ENCODE measurements around the gene PCP4L1.
"Not testable (repeated sequence)": the region's sequence is repeated elsewhere in the genome, so short reads cannot be mapped to it uniquely, and the experiment has no call there.

Gene PCP4L1

DNA sequence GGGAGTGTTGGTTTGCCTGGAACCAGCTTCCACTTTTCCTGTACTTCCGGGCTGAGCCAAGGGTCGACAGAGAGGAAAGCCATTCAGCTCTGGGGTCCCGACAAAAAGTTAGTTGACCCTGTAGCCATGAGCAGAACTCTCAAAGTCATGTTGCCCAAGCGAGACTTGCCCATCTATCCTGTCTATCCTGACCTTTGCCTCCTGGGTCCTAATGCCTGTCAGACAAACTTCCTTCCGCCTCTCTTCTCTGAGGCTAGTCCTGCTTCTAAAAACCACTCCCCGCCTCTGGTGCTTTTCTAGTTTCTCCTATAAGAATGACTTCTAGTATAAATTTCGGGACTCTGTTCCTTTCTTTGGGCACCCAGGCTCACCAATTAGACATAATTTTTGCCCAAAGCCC lies 7.7 kb upstream of the PCP4L1 start:
- H3K27ac ChIP-seq, result no peak overlapping the region
- TF ChIP-seq ZFX (IDR thresholded peaks at IDR 0.05; ENCODE audit: borderline replicate concordance) (no peak), CTCF (IDR thresholded peaks at IDR 0.05) (no peak)

- TF ChIP-seq CTCF (IDR thresholded peaks at IDR 0.05) (no peak), ZFX (IDR thresholded peaks at IDR 0.05; ENCODE audit: borderline replicate concordance) (no peak)
- H3K27ac ChIP-seq, result no peak overlapping the region
Observed at GRCh38 chr1:161251579-161251978, 7.0 kb upstream of the PCP4L1 start.

DNA sequence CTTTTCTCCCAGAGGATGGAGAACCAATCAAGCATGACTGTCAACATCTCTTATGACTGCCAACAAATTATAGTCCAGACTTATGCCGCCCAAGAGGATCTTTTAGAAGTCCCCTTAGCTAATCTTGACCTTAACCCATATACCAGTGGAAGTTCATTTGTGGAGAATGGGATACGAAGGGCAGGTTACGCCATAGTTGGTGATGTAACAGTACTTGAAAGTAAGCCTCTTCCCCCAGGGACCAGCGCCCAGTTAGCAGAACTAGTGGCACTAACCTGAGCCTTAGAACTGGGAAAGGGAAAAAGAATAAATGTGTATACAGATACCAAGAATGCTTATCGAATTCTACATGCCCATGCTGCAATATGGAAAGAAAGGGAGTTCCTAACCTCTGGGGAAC lies 3.2 kb upstream of the PCP4L1 start:
- not testable (repeated sequence) for H3K27ac ChIP-seq

GRCh38 chr1:161255955-161256520 lies 2.5 kb upstream of the PCP4L1 start:
- not testable (repeated sequence) for H3K27ac ChIP-seq

DNA sequence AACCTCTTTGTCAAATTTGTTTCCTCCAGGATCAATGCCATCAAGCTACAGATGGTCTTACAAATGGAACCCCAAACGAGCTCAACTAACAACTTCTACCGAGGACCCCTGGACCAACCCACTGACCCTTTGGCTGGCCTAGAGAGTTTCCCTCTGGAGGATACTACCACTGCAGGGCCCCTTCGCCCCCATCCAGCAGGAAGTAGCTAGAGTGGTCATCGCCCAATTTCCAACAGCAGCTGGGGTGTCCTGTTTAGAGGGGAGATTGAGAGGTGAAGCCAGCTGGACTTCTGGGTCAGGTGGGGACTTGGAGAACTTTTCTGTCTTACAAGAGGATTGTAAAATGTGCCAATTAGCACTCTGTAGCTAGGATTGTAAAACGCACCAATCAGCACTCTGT lies 1.4 kb upstream of the PCP4L1 start:
- not testable (repeated sequence) for H3K27ac ChIP-seq

DNA sequence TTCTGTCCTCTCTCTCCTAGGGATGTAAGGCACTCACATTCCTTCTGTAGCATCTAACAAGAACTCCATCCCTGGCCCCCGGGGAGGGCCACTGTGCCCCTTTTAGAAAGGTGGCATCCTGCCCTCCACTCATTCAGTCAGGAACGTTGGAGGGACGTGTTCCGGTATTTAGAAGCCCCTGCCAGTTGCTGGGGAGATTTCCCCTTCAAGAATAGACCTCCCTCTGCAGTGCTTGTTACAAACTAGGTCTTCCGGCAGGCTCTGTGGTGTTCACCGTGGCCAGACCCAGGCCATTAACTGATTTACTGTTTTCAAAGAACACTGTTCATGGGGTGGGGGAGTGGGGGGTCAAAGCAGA lies 779 bp downstream of the PCP4L1 start:
- no peak for TF ChIP-seq ZFX (IDR thresholded peaks at IDR 0.05; ENCODE audit: borderline replicate concordance)
- no peak overlapping the region for H3K27ac ChIP-seq

DNA sequence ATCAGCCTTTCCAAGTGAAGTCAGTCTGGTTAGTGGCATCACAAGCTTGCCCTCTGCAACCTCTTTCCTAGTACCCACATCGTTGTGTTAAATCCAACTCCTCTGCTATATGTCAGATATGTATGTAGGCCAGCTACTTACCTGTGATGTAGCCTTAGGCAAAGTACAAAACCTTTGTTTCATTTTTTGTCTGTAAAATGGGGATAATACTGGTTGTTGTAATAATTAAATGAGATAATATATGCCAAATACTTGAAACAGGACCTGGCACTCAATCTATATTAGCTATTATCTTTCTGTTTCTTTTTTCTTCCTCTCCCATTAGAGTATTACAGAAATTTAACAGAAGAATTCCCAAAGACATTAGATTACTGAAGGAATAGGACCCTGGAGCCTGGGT lies 1.2 kb downstream of the PCP4L1 start:
- H3K27ac ChIP-seq, result no peak overlapping the region
- TF ChIP-seq ZFX (IDR thresholded peaks at IDR 0.05; ENCODE audit: borderline replicate concordance), result no peak
- TF ChIP-seq CTCF (IDR thresholded peaks at IDR 0.05), result no peak

DNA sequence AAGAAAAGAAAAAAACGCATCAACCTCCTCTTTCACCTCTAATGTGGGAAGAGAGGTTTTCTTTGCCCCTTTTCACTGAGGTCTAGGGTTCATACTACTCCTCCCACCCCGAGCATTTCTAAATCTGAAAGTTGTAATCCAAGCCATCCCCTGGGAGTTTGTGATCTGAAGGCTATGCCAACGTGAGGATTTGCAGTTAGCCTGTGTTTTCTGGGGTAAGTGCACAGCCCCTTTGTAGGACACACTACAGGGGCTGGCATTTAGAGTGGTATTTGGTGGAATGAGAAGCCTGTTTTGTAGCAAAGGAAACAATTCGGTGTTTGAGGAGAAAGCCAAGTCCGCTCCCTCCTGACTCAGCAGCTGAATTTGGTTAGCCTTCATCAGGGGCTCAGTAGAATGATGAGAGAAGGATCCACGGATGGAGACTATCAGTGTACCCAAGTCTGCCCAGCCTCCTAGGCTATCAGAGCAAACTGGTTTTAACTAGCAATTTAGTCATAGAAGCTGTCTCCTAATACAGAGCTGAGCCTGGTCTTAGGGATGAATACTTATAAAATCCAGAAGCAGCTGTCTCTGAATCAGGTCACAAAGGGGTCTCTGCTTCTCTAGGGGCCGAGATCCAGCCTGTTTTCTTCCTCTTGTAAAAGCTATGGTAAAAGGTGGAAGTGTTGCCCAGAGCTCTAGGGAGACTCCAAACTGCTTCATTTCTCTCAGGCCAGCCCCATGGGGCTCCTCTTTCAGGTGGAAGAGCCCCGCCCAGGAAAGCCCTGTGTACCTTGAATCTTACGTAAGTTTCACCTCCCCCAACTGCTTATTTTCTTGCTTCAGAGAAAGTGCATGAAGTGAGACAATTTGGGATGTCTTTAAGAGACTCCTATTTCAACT lies 2.1 kb downstream of the PCP4L1 start:
- no peak overlapping the region for H3K27ac ChIP-seq
- TF ChIP-seq CTCF (IDR thresholded peaks at IDR 0.05), result no peak
- TF ChIP-seq ZFX (IDR thresholded peaks at IDR 0.05; ENCODE audit: borderline replicate concordance), result no peak

DNA sequence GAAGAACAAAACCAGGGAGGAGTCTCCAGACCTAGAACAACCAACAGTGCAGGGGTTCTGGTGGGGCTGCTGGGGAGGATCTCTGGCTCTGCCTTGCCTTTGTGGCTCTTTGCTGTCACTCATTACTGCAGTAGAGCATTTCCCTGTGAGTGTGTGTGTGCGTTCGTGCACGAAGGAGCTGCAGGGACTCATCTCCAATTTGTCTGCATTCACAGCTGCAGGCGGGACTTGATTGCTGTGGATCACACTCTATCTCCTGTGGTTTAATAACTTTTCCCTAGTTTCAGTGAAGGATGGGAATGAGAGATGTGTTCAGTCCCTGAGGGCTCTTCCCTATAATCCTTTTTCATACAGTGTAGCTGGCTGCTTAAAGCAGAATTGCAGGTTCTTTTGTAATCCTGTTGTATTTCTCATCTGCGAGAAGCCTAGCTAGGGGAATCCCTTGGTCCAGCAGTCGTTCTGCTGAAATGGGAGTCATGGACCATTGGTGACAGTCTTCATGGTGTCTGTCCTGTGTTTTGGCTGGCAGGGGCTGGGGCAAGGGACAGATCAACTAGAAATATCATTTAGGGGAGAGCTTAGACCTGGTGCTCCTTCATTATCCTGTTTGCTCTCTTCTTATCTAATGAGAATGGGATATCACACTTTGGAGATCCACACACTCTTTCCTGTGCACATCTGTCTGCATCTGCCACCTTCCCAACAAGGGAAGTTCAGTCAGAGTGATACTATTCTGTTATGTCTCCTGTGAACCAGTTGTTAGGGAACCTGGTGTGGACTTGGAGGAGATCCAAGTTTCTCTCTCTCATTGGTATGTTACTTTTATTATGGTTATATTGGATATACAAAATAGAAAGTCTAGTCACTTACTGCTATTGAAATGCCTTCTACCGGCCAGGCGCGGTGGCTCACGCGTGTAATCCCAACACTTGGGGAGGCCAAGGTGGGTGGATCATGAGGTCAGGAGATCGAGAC lies 3.0 kb downstream of the PCP4L1 start:
- no peak for TF ChIP-seq CTCF (IDR thresholded peaks at IDR 0.05)
- TF ChIP-seq ZFX (IDR thresholded peaks at IDR 0.05; ENCODE audit: borderline replicate concordance), result no peak

More for the DNA sequence above, 3.0 kb downstream of the PCP4L1 start:
- no peak overlapping the region for H3K27ac ChIP-seq
